Suprapubic skin (tissue), 3 donors: ENCODE measurements around the gene IGSF23.

ENCODE experiments used
- CTCF ChIP-seq, 2 donors: fragments of 200-600 bp in 1 of 2; fragments of 450-650 bp in 1 of 2; sonication (generic) in 1 of 2; IDR thresholded peaks; one replicate each; pipeline ENCODE4 v1.5.1; 2016 to 2019; ENCODE audit warnings: antibody characterized with exemption in 2 of 2, mild to moderate bottlenecking in 1 of 2, moderate library complexity in 1 of 2
- EP300 ChIP-seq: sonication (generic); formaldehyde crosslinking; IDR thresholded peaks from one replicate; pipeline ENCODE4 v1.6.1; 2017; ENCODE audit warnings: antibody characterized with exemption
- POLR2A ChIP-seq, 2 donors: fragments of 450-650 bp; IDR thresholded peaks; one replicate each; pipeline ENCODE4 v1.6.1; 2017; ENCODE audit warnings: antibody characterized with exemption in 2 of 2, mild to moderate bottlenecking in 2 of 2, moderate library complexity in 2 of 2

DNA sequence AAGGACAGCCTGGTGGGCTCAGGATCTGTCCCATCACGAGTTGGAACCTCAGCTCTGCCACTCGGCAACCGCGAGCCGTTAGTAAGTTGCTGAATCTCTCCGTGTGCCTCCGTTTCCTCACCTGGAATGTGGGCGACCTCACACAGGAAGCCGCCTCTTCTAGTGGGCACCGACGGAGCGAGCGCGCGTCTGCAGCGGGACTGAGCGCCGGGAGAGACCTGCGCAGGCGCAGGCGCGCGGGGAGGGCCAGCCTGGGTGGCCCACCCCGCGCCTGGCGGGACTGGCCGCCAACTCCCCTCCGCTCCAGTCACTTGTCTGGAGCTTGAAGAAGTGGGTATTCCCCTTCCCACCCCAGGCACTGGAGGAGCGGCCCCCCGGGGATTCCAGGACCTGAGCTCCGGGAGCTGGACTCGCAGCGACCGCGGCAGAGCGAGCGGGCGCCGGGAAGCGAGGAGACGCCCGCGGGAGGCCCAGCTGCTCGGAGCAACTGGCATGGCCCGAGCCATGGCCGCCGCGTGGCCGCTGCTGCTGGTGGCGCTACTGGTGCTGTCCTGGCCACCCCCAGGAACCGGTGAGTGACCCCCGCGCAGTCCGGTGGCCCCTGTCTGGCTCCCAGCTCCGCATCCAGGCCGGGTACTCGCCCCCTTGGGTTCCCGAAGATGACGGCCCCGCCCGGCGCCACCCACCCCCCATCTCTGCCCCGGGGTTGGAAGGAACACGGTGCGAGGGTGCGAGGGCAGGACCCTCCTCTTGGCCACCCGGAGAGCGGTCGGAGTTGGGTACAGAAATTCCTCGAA lies 30.4 kb downstream of the IGSF23 start, which contains the start of gene PVR:
- TF ChIP-seq CTCF (IDR thresholded peaks at IDR 0.05) (no peak), POLR2A (IDR thresholded peaks at IDR 0.05) (no peak), EP300 (no peak)
